ENCODE results near the gene RASSF3.
"Not testable (repeated sequence)": the region's sequence is repeated elsewhere in the genome, so short reads cannot be mapped to it uniquely, and the experiment has no call there.

The RASSF3 gene

GRCh38 chr12:64673490-64674169 lies 63.3 kb downstream of the RASSF3 start:
- no peak for DNase-seq

GRCh38 chr12:64674367-64674922 lies 64.2 kb downstream of the RASSF3 start:
- DNase-seq, result no peak

GRCh38 chr12:64675795-64676194 lies 65.5 kb downstream of the RASSF3 start:
- DNase-seq, result no peak

GRCh38 chr12:64678248-64678647 lies 68.0 kb downstream of the RASSF3 start:
- no peak for DNase-seq

GRCh38 chr12:64678835-64679234 lies 68.5 kb downstream of the RASSF3 start:
- DNase-seq, result no peak

- DNase-seq, result no peak
These were observed 69.2 kb downstream of the RASSF3 start for GRCh38 chr12:64679487-64680001.

- no peak for DNase-seq
These were observed 69.9 kb downstream of the RASSF3 start for GRCh38 chr12:64680235-64680634.

- no peak for DNase-seq
These were observed 71.1 kb downstream of the RASSF3 start for GRCh38 chr12:64681200-64682052.

- no peak for DNase-seq
These were observed 72.4 kb downstream of the RASSF3 start for GRCh38 chr12:64682572-64683277.

GRCh38 chr12:64683816-64684543 lies 73.7 kb downstream of the RASSF3 start:
- DNase-seq, result no peak

- DNase-seq, result no peak
These were observed 74.8 kb downstream of the RASSF3 start for GRCh38 chr12:64685050-64685449.

GRCh38 chr12:64685605-64686004 lies 75.3 kb downstream of the RASSF3 start:
- DNase-seq, result no peak

- DNase-seq, result no peak
These were observed 77.5 kb downstream of the RASSF3 start for GRCh38 chr12:64687816-64688215.

GRCh38 chr12:64688219-64688618 lies 77.9 kb downstream of the RASSF3 start:
- DNase-seq, result no peak

- DNase-seq, result no peak
These were observed 78.4 kb downstream of the RASSF3 start for GRCh38 chr12:64688715-64689114.

GRCh38 chr12:64690236-64690635 lies 79.9 kb downstream of the RASSF3 start:
- DNase-seq, result not testable (repeated sequence)

GRCh38 chr12:64691227-64691794 lies 81.0 kb downstream of the RASSF3 start:
- no peak for DNase-seq

GRCh38 chr12:64691795-64692583 lies 81.7 kb downstream of the RASSF3 start:
- peak; percentile 57 for DNase-seq

- no peak for DNase-seq
These were observed 84.1 kb downstream of the RASSF3 start for GRCh38 chr12:64694130-64695040.

- DNase-seq, result no peak
These were observed 85.3 kb downstream of the RASSF3 start for GRCh38 chr12:64695550-64695949.
